Measurements from ENCODE around the gene CARD10.

GRCh38 chr22:37525746-37526350 lies 6.6 kb upstream of the CARD10 start:
- TF ChIP-seq CTCF (IDR thresholded peaks at IDR 0.05) (no peak), POLR2AphosphoS5 (IDR thresholded peaks at IDR 0.05) (no peak)
